HepG2 (cell line): Measurements from ENCODE around the gene LDLRAD4.

Source experiments
- DNMT3B ChIP-seq: conservative IDR thresholded peaks from 2 replicates; pipeline ENCODE4 v1.6.1; 2016; ENCODE audit warnings: missing biosample characterization, control low read depth
- ELF4 ChIP-seq: sonication (generic); formaldehyde crosslinking; IDR thresholded peaks from 2 replicates; pipeline ENCODE4 v1.5.0; 2020; ENCODE audit warnings: missing genetic modification reagents, mild to moderate bottlenecking, moderate library complexity, borderline replicate concordance
- FOXJ3 ChIP-seq: sonication (generic); formaldehyde crosslinking; IDR thresholded peaks from 2 replicates; pipeline ENCODE4 v1.4.0; 2020; ENCODE audit warnings: missing genetic modification reagents, mild to moderate bottlenecking, borderline replicate concordance
- HDAC1 ChIP-seq: sonication (generic); formaldehyde crosslinking; IDR thresholded peaks from 2 replicates; pipeline ENCODE4 v1.5.1; 2020; ENCODE audit warnings: mild to moderate bottlenecking, missing genetic modification reagents
- HDAC6 ChIP-seq: fragments of 200-600 bp; sonication (generic); IDR thresholded peaks from 2 replicates; pipeline ENCODE4 v1.7.0; 2017; ENCODE audit warnings: mild to moderate bottlenecking, antibody characterized with exemption, low read length, low read depth
- ONECUT2 ChIP-seq: sonication (generic); formaldehyde crosslinking; IDR thresholded peaks from 2 replicates; pipeline ENCODE4 v1.4.0; 2020; ENCODE audit warnings: missing genetic modification reagents
- POLR2AphosphoS5 ChIP-seq: IDR thresholded peaks from 2 replicates; pipeline ENCODE4 v1.6.1; 2012; ENCODE audit warnings: low read depth, low read length
- SP1 ChIP-seq, 2 experiments: fragments of 450-650 bp in 1 of 2; sonication (generic) in 1 of 2; formaldehyde crosslinking in 1 of 2; IDR thresholded peaks; 2 replicates each; pipeline versions ENCODE4 v1.4.0 to v1.6.1; 2016 to 2020; ENCODE audit warnings: missing genetic modification reagents in 1 of 2
- TF ChIP-seq, protein P1 (sequence below), 2 experiments: fragments of 450-650 bp in 1 of 2; sonication (generic) in 1 of 2; formaldehyde crosslinking in 1 of 2; IDR thresholded peaks; 2 replicates each; pipeline versions ENCODE4 v1.6.1 to v1.8.0; 2016 to 2022; ENCODE audit warnings: antibody characterized with exemption in 1 of 2, mild to moderate bottlenecking in 1 of 2, missing genetic modification reagents in 1 of 2
- TF ChIP-seq, protein P2 (sequence below): sonication (generic); formaldehyde crosslinking; IDR thresholded peaks from 2 replicates; pipeline ENCODE4 v1.4.0; 2020; ENCODE audit warnings: missing genetic modification reagents, borderline replicate concordance
- TF ChIP-seq, protein P3 (sequence below): sonication (generic); formaldehyde crosslinking; IDR thresholded peaks from 2 replicates; pipeline ENCODE4 v1.5.0; 2020; ENCODE audit warnings: mild to moderate bottlenecking, missing genetic modification reagents, moderate library complexity

- no peak for TF ChIP-seq FOXJ3
- no peak for TF ChIP-seq ONECUT2 (CRISPR knock-in tag)
- TF ChIP-seq POLR2AphosphoS5 = no peak
- TF ChIP-seq HDAC6 = no peak
- TF ChIP-seq, protein P1, sequence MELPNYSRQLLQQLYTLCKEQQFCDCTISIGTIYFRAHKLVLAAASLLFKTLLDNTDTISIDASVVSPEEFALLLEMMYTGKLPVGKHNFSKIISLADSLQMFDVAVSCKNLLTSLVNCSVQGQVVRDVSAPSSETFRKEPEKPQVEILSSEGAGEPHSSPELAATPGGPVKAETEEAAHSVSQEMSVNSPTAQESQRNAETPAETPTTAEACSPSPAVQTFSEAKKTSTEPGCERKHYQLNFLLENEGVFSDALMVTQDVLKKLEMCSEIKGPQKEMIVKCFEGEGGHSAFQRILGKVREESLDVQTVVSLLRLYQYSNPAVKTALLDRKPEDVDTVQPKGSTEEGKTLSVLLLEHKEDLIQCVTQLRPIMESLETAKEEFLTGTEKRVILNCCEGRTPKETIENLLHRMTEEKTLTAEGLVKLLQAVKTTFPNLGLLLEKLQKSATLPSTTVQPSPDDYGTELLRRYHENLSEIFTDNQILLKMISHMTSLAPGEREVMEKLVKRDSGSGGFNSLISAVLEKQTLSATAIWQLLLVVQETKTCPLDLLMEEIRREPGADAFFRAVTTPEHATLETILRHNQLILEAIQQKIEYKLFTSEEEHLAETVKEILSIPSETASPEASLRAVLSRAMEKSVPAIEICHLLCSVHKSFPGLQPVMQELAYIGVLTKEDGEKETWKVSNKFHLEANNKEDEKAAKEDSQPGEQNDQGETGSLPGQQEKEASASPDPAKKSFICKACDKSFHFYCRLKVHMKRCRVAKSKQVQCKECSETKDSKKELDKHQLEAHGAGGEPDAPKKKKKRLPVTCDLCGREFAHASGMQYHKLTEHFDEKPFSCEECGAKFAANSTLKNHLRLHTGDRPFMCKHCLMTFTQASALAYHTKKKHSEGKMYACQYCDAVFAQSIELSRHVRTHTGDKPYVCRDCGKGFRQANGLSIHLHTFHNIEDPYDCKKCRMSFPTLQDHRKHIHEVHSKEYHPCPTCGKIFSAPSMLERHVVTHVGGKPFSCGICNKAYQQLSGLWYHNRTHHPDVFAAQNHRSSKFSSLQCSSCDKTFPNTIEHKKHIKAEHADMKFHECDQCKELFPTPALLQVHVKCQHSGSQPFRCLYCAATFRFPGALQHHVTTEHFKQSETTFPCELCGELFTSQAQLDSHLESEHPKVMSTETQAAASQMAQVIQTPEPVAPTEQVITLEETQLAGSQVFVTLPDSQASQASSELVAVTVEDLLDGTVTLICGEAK (IDR thresholded peaks at IDR 0.05) = no peak
- TF ChIP-seq, protein P1 (CRISPR knock-in tag; IDR thresholded peaks at IDR 0.05) = no peak
- TF ChIP-seq DNMT3B (CRISPR knock-in tag) = no peak
- TF ChIP-seq HDAC1 (CRISPR knock-in tag) = no peak
- TF ChIP-seq, protein P2, sequence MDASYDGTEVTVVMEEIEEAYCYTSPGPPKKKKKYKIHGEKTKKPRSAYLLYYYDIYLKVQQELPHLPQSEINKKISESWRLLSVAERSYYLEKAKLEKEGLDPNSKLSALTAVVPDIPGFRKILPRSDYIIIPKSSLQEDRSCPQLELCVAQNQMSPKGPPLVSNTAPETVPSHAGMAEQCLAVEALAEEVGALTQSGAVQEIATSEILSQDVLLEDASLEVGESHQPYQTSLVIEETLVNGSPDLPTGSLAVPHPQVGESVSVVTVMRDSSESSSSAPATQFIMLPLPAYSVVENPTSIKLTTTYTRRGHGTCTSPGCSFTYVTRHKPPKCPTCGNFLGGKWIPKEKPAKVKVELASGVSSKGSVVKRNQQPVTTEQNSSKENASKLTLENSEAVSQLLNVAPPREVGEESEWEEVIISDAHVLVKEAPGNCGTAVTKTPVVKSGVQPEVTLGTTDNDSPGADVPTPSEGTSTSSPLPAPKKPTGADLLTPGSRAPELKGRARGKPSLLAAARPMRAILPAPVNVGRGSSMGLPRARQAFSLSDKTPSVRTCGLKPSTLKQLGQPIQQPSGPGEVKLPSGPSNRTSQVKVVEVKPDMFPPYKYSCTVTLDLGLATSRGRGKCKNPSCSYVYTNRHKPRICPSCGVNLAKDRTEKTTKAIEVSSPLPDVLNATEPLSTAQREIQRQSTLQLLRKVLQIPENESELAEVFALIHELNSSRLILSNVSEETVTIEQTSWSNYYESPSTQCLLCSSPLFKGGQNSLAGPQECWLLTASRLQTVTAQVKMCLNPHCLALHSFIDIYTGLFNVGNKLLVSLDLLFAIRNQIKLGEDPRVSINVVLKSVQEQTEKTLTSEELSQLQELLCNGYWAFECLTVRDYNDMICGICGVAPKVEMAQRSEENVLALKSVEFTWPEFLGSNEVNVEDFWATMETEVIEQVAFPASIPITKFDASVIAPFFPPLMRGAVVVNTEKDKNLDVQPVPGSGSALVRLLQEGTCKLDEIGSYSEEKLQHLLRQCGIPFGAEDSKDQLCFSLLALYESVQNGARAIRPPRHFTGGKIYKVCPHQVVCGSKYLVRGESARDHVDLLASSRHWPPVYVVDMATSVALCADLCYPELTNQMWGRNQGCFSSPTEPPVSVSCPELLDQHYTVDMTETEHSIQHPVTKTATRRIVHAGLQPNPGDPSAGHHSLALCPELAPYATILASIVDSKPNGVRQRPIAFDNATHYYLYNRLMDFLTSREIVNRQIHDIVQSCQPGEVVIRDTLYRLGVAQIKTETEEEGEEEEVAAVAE = no peak
- TF ChIP-seq SP1 (IDR thresholded peaks at IDR 0.05) = no peak
- TF ChIP-seq SP1 (CRISPR knock-in tag; IDR thresholded peaks at IDR 0.05) = no peak
- no peak for TF ChIP-seq ELF4 (CRISPR knock-in tag)
- TF ChIP-seq, protein P3, sequence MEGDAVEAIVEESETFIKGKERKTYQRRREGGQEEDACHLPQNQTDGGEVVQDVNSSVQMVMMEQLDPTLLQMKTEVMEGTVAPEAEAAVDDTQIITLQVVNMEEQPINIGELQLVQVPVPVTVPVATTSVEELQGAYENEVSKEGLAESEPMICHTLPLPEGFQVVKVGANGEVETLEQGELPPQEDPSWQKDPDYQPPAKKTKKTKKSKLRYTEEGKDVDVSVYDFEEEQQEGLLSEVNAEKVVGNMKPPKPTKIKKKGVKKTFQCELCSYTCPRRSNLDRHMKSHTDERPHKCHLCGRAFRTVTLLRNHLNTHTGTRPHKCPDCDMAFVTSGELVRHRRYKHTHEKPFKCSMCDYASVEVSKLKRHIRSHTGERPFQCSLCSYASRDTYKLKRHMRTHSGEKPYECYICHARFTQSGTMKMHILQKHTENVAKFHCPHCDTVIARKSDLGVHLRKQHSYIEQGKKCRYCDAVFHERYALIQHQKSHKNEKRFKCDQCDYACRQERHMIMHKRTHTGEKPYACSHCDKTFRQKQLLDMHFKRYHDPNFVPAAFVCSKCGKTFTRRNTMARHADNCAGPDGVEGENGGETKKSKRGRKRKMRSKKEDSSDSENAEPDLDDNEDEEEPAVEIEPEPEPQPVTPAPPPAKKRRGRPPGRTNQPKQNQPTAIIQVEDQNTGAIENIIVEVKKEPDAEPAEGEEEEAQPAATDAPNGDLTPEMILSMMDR (CRISPR knock-in tag) = no peak
These were observed 35.5 kb downstream of the LDLRAD4 start for GRCh38 chr18:13253786-13254688.
